Endothelial cell of umbilical vein (primary cell): ENCODE results near the gene SCN9A. TPM values are rescaled to one million over a fixed set of nuclear protein-coding genes. Genes with fewer than 3 reads are reported as not detected.

Experiments
- BruUV-seq: library from RNA; stranded (reverse); fragments of 400-500 nt; replicated peaks from 2 replicates; lab custom pipeline; 2021; lab: Mats Ljungman, UMichigan
- CTCF ChIA-PET: fragments of 300-600, 350-600 bp; sonication (Branson Sonifier 250); formaldehyde crosslinking; loops from one replicate; lab custom pipeline; 2021; ENCODE audit warnings: antibody characterized with exemption, inconsistent platforms; lab: Charles Lee
- POLR2A ChIA-PET: fragments of 300-600, 350-600 bp; sonication (Branson Sonifier 250); formaldehyde crosslinking; loops from one replicate; lab custom pipeline; 2021; ENCODE audit warnings: antibody characterized with exemption, inconsistent platforms; lab: Charles Lee
- DNase-seq: peaks from one replicate; pipeline ENCODE4 v3.0.0-alpha.2; 2011; ENCODE audit warnings: low read depth, low spot score
- FAIRE-seq: peaks from 2 replicates; lab custom pipeline; 2011; peaks lifted over from hg19 to GRCh38; lab: Jason Lieb, UNC
- H2AFZ ChIP-seq: 2 replicates; pipeline ENCODE4 v1.6.0; 2012; ENCODE audit warnings: low read depth, low read length, control low read depth, inconsistent platforms
- H3K27ac ChIP-seq: 2 replicates; pipeline ENCODE4 v1.5.1; 2011; ENCODE audit warnings: low read depth, mild to moderate bottlenecking, control low read depth, low read length, moderate library complexity; ENCODE audit not compliant: insufficient read depth
- H3K27me3 ChIP-seq, 2 experiments: 2 replicates each; pipeline versions ENCODE4 v1.6.0 to v1.6.1; 2011; ENCODE audit warnings: low read length in 2 of 2, mixed read lengths in 1 of 2; ENCODE audit not compliant: control insufficient read depth in 2 of 2, insufficient read depth in 2 of 2
- H3K36me3 ChIP-seq, 2 experiments: 2 replicates in 1 of 2; 3 replicates in 1 of 2; pipeline ENCODE4 v1.5.1; 2011; ENCODE audit warnings: low read length in 2 of 2, mild to moderate bottlenecking in 1 of 2, moderate library complexity in 1 of 2; ENCODE audit not compliant: control insufficient read depth in 2 of 2, insufficient read depth in 2 of 2; ENCODE audit errors: extremely low read depth in 1 of 2
- H3K4me1 ChIP-seq: 3 replicates; pipeline ENCODE4 v1.5.1; 2011; ENCODE audit warnings: mild to moderate bottlenecking, low read length; ENCODE audit not compliant: control insufficient read depth, insufficient read depth; ENCODE audit errors: extremely low read depth
- H3K4me2 ChIP-seq: 2 replicates; pipeline ENCODE4 v1.6.1; 2011; ENCODE audit warnings: low read length, control low read depth, mixed read lengths; ENCODE audit not compliant: insufficient read depth
- H3K4me3 ChIP-seq, 3 experiments: fragments of 200-600 bp in 1 of 3; sonication (generic), shearing (Covaris generic) in 1 of 3; replicated peaks in 1 of 3; 2 replicates each; pipeline ENCODE4 v1.5.1; 2011 to 2016; ENCODE audit warnings: control low read depth in 3 of 3, low read length in 3 of 3, mild to moderate bottlenecking in 2 of 3, inconsistent platforms in 1 of 3, low read depth in 1 of 3, moderate library complexity in 1 of 3; ENCODE audit not compliant: insufficient read depth in 1 of 3
- H3K79me2 ChIP-seq: 2 replicates; pipeline ENCODE4 v1.6.0; 2012; ENCODE audit warnings: low read length, inconsistent platforms; ENCODE audit not compliant: control insufficient read depth, insufficient read depth
- H3K9ac ChIP-seq: replicated peaks from 2 replicates; pipeline ENCODE3; 2011; ENCODE audit warnings: low read length, control low read depth; ENCODE audit not compliant: insufficient read depth; ENCODE audit errors: extremely low read depth
- H3K9me1 ChIP-seq: replicated peaks from 3 replicates; pipeline ENCODE4 v1.6.0; 2011; ENCODE audit warnings: mild to moderate bottlenecking, low read length; ENCODE audit not compliant: control insufficient read depth, insufficient read depth; ENCODE audit errors: extremely low read depth
- H3K9me3 ChIP-seq: replicated peaks from 2 replicates; pipeline ENCODE4 v1.5.1; 2012; ENCODE audit warnings: low read length, inconsistent platforms; ENCODE audit not compliant: control insufficient read depth, insufficient read depth
- H4K20me1 ChIP-seq: replicated peaks from 2 replicates; pipeline ENCODE3; 2011; ENCODE audit warnings: mild to moderate bottlenecking, low read length; ENCODE audit not compliant: control insufficient read depth, insufficient read depth; ENCODE audit errors: extremely low read depth
- EZH2 ChIP-seq: IDR thresholded peaks from 2 replicates; pipeline ENCODE4 v1.6.1; 2012; ENCODE audit warnings: borderline replicate concordance, low read depth, mild to moderate bottlenecking, moderate library complexity, low read length, inconsistent platforms; ENCODE audit not compliant: severe bottlenecking
- FOS ChIP-seq: IDR thresholded peaks from 2 replicates; pipeline ENCODE4 v1.6.1; 2011; ENCODE audit warnings: mild to moderate bottlenecking, low read length, moderate library complexity, borderline replicate concordance; ENCODE audit not compliant: insufficient read depth
- GATA2 ChIP-seq: IDR thresholded peaks from 2 replicates; pipeline ENCODE4 v1.7.0; 2011; ENCODE audit warnings: low read depth, mild to moderate bottlenecking, moderate library complexity, mixed read lengths, low read length; ENCODE audit not compliant: insufficient read length, insufficient read depth
- JUN ChIP-seq: IDR thresholded peaks from 2 replicates; pipeline ENCODE4 v1.6.1; 2011; ENCODE audit warnings: borderline replicate concordance, low read depth; ENCODE audit not compliant: insufficient read length, insufficient read depth
- MYC ChIP-seq: IDR thresholded peaks from one replicate; pipeline ENCODE4 v1.6.1; 2011; ENCODE audit warnings: mild to moderate bottlenecking, low read depth, low read length
- POLR2A ChIP-seq: IDR thresholded peaks from 2 replicates; pipeline ENCODE4 v1.6.1; 2012; ENCODE audit warnings: low read depth, mild to moderate bottlenecking, control low read depth, low read length
- POLR2AphosphoS5 ChIP-seq: IDR thresholded peaks from 2 replicates; pipeline ENCODE4 v1.6.1; 2012; ENCODE audit warnings: low read depth, mild to moderate bottlenecking, control low read depth, low read length, moderate library complexity; ENCODE audit not compliant: insufficient read depth
- dilution Hi-C: fragments of 300-500 bp; cut with MboI; formaldehyde crosslinking; loops from one replicate; pipeline ENCODE4 v1.15.0; 2019; ENCODE audit warnings: low sequenced_read_pairs; ENCODE audit not compliant: extremely low pct_ligation_motif_present
- intact Hi-C: fragments of 100-400 bp; cut with micrococcal nuclease; formaldehyde crosslinking; loops from one replicate; pipeline ENCODE4 v1.10.0; 2022
- polyA plus RNA-seq, 4 experiments: library from polyadenylated mRNA; depleted of rRNA in 3 of 4; stranded (reverse) in 3 of 4; unstranded in 1 of 4; fragments of >200 nt; gene quantifications; 2 replicates each; pipeline versions ENCODE4 v1.2.1 to v1.2.3, GENCODE V29; 2011 to 2012; ENCODE audit warnings: missing spikeins in 1 of 4
- total RNA-seq: library from RNA; stranded (reverse); gene quantifications from 2 replicates; pipeline ENCODE4 v1.2.3, GENCODE V29; 2021
- TF ChIP-seq, protein P1 (sequence below): IDR thresholded peaks from 2 replicates; pipeline ENCODE4 v1.6.1; 2011; ENCODE audit not compliant: insufficient read depth, insufficient read length
- TF ChIP-seq, protein P2 (sequence below), 2 donors: IDR thresholded peaks; 1 replicate in 1 of 2; 2 replicates in 1 of 2; pipeline ENCODE4 v1.5.1; 2011; ENCODE audit warnings: low read length in 2 of 2, mild to moderate bottlenecking in 2 of 2, moderate library complexity in 2 of 2, control low read depth in 1 of 2, inconsistent platforms in 1 of 2, low read depth in 1 of 2; ENCODE audit not compliant: insufficient read depth in 1 of 2; ENCODE audit errors: extremely low read depth in 1 of 2

The SCN9A gene
- total and polyA plus RNA-seq, 2 donors (not counting 3 experiments of a cell fraction or from before 2014, with no cell fraction given), result 0.88 to 1.6 TPM

DNA sequence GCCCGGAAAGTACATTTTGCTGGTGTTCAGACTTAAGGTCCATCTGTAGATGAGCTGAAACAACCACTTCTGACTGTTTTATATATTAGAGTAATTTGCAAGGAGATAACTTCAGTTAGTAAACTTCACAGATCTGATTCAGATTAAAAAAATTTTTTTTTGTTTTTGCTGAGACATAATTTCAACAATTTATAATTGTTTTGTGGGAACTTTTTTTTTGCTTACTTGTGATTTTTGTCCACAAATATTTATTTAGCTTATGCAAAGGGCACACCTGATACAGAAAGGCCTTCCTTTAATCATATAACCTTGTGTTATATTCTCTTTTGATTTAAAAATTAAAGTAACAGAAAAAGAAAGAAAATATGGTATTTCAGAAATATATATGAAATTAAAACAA is 9.6 kb upstream of the SCN9A start:
- DNase-seq, result no peak

More for the DNA sequence above, 9.6 kb upstream of the SCN9A start:
- no peaks in the 10 kb centered on the region for H3K79me2 ChIP-seq
- no peak overlapping the region for H2AFZ ChIP-seq
- no peak overlapping the region for H3K4me2 ChIP-seq
- no peak for FAIRE-seq
- H3K9me3 ChIP-seq, result no peaks in the 10 kb centered on the region
- H3K27ac ChIP-seq, result no peak overlapping the region
- TF ChIP-seq, protein P1, sequence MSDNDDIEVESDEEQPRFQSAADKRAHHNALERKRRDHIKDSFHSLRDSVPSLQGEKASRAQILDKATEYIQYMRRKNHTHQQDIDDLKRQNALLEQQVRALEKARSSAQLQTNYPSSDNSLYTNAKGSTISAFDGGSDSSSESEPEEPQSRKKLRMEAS, result no peak
- TF ChIP-seq JUN (no peak), GATA2 (no peak), FOS (no peak), MYC (no peak), POLR2A (no peak), POLR2AphosphoS5 (no peak), EZH2 (no peak)
- TF ChIP-seq, protein P2, sequence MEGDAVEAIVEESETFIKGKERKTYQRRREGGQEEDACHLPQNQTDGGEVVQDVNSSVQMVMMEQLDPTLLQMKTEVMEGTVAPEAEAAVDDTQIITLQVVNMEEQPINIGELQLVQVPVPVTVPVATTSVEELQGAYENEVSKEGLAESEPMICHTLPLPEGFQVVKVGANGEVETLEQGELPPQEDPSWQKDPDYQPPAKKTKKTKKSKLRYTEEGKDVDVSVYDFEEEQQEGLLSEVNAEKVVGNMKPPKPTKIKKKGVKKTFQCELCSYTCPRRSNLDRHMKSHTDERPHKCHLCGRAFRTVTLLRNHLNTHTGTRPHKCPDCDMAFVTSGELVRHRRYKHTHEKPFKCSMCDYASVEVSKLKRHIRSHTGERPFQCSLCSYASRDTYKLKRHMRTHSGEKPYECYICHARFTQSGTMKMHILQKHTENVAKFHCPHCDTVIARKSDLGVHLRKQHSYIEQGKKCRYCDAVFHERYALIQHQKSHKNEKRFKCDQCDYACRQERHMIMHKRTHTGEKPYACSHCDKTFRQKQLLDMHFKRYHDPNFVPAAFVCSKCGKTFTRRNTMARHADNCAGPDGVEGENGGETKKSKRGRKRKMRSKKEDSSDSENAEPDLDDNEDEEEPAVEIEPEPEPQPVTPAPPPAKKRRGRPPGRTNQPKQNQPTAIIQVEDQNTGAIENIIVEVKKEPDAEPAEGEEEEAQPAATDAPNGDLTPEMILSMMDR (IDR thresholded peaks at IDR 0.05; ENCODE audit: extremely low read depth in 1 of 2, insufficient read depth in 1 of 2, low read depth in 1 of 2, low read length in 2 of 2), result no peak
- H3K27me3 ChIP-seq, result peaks cover 6% of the 10 kb centered on the region in 2 experiments
- H3K4me1 ChIP-seq, result peaks cover 14% of the 10 kb centered on the region
- dilution Hi-C loops, result no loop called here
- no peak overlapping the region for H3K9ac ChIP-seq
- no peaks in the 10 kb centered on the region for H3K9me1 ChIP-seq
- ChIA-PET CTCF (interaction anchor here (1.0 to 3.0 kb wide), 6 partner anchors 10 to 210 kb away, joined by 3 to 33 read pairs (median 6); partner anchors contain the start of gene SCN9A), POLR2A (no interaction called here)
- intact Hi-C loops, result no loop called here
- no TSS peak for BruUV-seq
- no peaks in the 10 kb centered on the region for H4K20me1 ChIP-seq
- H3K36me3 ChIP-seq, result no peaks in the 10 kb centered on the region
- H3K4me3 ChIP-seq, result no peak overlapping the region
